HL-60 (cell line): Measurements from ENCODE around the gene CDK17.
A peak's percentile ranks its signal among the peaks of the same experiment; 100 is the strongest.

Experiments used
- DNase-seq, 2 experiments: peaks; one replicate each; pipeline ENCODE4 v3.0.0-alpha.2; 2010 to 2020; ENCODE audit warnings: low read depth in 1 of 2, low spot score in 1 of 2
- H3K27ac ChIP-seq: fragments of 250-450 bp; sonication (Bioruptor Pico); replicated peaks from 2 replicates; pipeline ENCODE4 v1.5.1; 2020; ENCODE audit warnings: mild to moderate bottlenecking, moderate library complexity
- H3K27me3 ChIP-seq: fragments of 250-450 bp; sonication (Bioruptor Pico); 2 replicates; pipeline ENCODE4 v1.5.1; 2021; ENCODE audit warnings: mild to moderate bottlenecking, moderate library complexity; ENCODE audit not compliant: insufficient read depth, poor library complexity, severe bottlenecking
- H3K4me3 ChIP-seq: replicated peaks from 2 replicates; pipeline ENCODE4 v1.5.1; 2011; ENCODE audit warnings: mild to moderate bottlenecking, control low read depth, low read length; ENCODE audit not compliant: insufficient read depth
- CTCF ChIP-seq: IDR thresholded peaks from one replicate; pipeline ENCODE4 v1.5.1; 2011; ENCODE audit warnings: low read length, control low read depth, inconsistent platforms; ENCODE audit not compliant: insufficient read depth
- GABPA ChIP-seq: IDR thresholded peaks from 2 replicates; pipeline ENCODE4 v1.6.1; 2012; ENCODE audit warnings: low read depth
- POLR2AphosphoS5 ChIP-seq: IDR thresholded peaks from 2 replicates; pipeline ENCODE4 v1.6.1; 2012; ENCODE audit warnings: low read depth
- REST ChIP-seq: IDR thresholded peaks from 2 replicates; pipeline ENCODE4 v1.6.1; 2012; ENCODE audit warnings: low read depth; ENCODE audit not compliant: insufficient replicate concordance
- SPI1 ChIP-seq: IDR thresholded peaks from 2 replicates; pipeline ENCODE4 v1.6.1; 2012; ENCODE audit warnings: low read depth, mild to moderate bottlenecking, borderline replicate concordance

CDK17 gene

GRCh38 chr12:96445691-96446583, 45.7 kb upstream of the CDK17 start:
- H3K27me3 ChIP-seq, result no peaks in the 10 kb centered on the region
- no peak overlapping the region for H3K27ac ChIP-seq
- TF ChIP-seq GABPA (no peak), SPI1 (no peak), CTCF (no peak), POLR2AphosphoS5 (no peak), REST (no peak)
- DNase-seq, result peak in 1 of 2 experiments; percentile 27
- H3K4me3 ChIP-seq, result no peak overlapping the region

GRCh38 chr12:96444399-96444798, 44.2 kb upstream of the CDK17 start:
- no peak for TF ChIP-seq GABPA
- no peak for TF ChIP-seq SPI1
- no peak for TF ChIP-seq REST
- Histone ChIP-seq H3K27ac (no peak overlapping the region), H3K27me3 (no peaks in the 10 kb centered on the region), H3K4me3 (no peak overlapping the region)
- DNase-seq, result no peak

- DNase-seq, result no peak
- no peak overlapping the region for H3K4me3 ChIP-seq
- no peak for TF ChIP-seq CTCF
- TF ChIP-seq POLR2AphosphoS5, result no peak
- TF ChIP-seq SPI1, result no peak
Measured at GRCh38 chr12:96442906-96443305, 42.7 kb upstream of the CDK17 start.

GRCh38 chr12:96441816-96442215, 41.6 kb upstream of the CDK17 start:
- Histone ChIP-seq H3K4me3 (no peak overlapping the region), H3K27ac (no peak overlapping the region), H3K27me3 (no peaks in the 10 kb centered on the region)
- TF ChIP-seq REST, result no peak
- no peak for TF ChIP-seq CTCF
- TF ChIP-seq GABPA, result no peak
- no peak for TF ChIP-seq SPI1
- TF ChIP-seq POLR2AphosphoS5, result no peak
- DNase-seq, result no peak

More at GRCh38 chr12:96442906-96443305, 42.7 kb upstream of the CDK17 start:
- Histone ChIP-seq H3K27ac (no peak overlapping the region), H3K27me3 (no peaks in the 10 kb centered on the region)
